Hindlimb muscle (tissue), 1 donor: ENCODE measurements around the gene SEPTIN1. TPM values are rescaled to one million over a fixed set of nuclear protein-coding genes. Genes with fewer than 3 reads are reported as not detected.
"Not testable (repeated sequence)": the region's sequence is repeated elsewhere in the genome, so short reads cannot be mapped to it uniquely, and the experiment has no call there.

Source experiments
- DNase-seq: peaks from one replicate; pipeline ENCODE4 v3.0.0-alpha.2; 2013
- polyA plus RNA-seq: library from polyadenylated mRNA; unstranded; fragments of 120-200 nt; gene quantifications from one replicate; pipeline ENCODE4 v1.2.1, GENCODE V29; 2013; ENCODE audit not compliant: insufficient read length

SEPTIN1 gene
- polyA plus RNA-seq, 1 donor: 3.2 TPM

- no peak for DNase-seq
Measured at GRCh38 chr16:30399435-30400186, 17.2 kb upstream of the SEPTIN1 start.

GRCh38 chr16:30398661-30399434 is 16.5 kb upstream of the SEPTIN1 start:
- no peak for DNase-seq

DNA sequence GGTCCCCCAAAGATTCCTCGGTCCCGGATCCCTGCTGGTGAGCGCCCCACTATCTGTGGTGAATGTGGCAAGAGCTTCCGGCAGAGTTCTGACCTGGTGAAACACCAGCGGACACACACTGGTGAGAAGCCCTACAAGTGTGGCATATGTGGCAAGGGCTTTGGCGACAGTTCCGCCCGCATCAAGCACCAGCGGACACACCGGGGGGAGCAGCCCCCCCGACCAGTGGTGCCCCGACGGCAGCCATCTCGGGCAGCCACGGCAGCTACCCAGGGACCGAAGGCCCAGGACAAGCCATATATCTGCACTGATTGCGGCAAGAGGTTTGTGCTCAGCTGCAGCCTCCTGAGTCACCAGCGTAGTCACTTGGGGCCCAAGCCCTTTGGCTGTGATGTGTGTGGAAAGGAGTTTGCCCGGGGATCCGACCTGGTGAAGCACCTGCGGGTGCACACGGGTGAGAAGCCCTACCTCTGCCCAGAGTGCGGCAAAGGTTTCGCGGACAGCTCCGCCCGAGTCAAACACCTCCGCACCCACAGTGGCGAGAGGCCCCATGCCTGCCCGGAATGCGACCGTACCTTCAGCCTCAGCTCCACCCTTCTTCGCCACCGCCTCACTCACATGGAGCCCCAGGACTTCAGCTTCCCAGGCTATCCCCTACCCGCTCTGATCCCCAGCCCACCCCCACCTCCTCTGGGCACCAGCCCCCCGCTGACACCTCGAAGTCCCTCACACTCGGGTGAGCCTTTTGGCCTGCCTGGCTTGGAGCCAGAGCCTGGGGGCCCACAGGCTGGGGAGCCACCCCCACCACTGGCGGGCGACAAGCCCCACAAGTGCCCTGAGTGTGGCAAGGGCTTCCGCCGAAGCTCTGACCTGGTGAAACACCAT is 15.7 kb upstream of the SEPTIN1 start:
- no peak for DNase-seq

- DNase-seq: no peak
Measured at GRCh38 chr16:30397056-30397455, 14.7 kb upstream of the SEPTIN1 start.

- not testable (repeated sequence) for DNase-seq
Measured at GRCh38 chr16:30396627-30397026, 14.3 kb upstream of the SEPTIN1 start.

GRCh38 chr16:30395992-30396585 is 13.7 kb upstream of the SEPTIN1 start:
- DNase-seq: no peak

GRCh38 chr16:30395155-30395991 is 13.0 kb upstream of the SEPTIN1 start, which contains the start of gene ZNF48:
Gene ZNF48 (plus strand): TSS chr16:30395420. CDS start chr16:30395795, 375 bp downstream.
- peak; percentile 93 for DNase-seq

GRCh38 chr16:30394592-30395154 is 12.3 kb upstream of the SEPTIN1 start:
- DNase-seq: peak; percentile 38

DNA sequence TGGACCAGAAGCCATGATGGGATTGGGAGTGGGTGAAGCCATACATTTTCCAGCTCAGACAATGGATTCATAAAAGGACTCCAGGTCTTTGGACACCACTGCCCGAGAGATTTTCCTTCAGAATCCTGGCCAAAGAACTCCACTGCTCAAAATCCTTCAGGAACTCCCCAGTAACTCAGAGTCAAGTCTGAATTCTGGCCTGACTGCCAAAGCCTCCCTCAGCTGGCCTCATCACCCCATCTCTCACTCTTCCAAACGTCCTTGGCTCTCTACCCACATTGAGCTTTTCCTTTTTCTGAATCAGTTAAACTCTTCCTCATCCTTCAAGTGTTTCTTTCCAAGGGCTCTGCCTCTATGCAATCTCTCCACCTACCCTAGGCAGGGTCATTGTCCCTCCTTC is 1.2 kb upstream of the SEPTIN1 start:
- DNase-seq: peak; percentile 75

DNA sequence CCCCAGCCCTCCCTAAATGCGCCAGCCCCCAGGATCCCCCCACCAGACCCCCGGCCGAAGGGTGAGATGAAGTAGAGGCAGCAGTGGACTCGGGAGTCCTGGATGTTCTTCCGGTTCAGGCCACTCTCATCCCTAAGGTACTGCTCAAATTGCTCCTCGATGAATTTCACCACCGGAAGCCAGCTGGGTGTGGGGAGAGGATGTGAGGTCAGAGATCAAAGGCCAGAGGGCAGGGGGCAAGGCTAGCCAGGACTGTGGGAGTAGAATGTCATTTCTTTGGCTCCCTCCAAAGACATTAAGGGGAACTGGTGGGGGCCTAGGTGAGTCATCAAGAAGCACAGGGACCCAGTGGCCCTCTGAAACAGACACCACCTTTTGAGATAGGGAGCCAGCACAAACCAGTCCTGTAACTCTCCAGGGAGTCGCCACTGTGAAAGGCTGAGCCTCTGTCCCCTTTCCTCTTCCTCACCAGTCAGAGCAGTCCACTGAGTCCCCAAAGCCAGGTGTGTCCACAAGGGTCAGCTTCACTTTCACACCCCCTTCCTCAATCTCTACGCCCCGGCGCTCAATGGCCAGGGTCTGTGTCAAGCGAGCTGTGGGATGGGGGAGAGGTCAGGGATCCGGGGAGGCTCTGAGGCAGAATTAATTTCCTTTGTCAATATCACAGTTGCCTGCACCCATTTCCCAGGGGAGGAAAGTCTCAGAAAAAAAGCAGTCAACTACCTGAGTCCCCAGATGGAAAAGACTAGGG is 895 bp downstream of the SEPTIN1 start:
- no peak for DNase-seq

DNA sequence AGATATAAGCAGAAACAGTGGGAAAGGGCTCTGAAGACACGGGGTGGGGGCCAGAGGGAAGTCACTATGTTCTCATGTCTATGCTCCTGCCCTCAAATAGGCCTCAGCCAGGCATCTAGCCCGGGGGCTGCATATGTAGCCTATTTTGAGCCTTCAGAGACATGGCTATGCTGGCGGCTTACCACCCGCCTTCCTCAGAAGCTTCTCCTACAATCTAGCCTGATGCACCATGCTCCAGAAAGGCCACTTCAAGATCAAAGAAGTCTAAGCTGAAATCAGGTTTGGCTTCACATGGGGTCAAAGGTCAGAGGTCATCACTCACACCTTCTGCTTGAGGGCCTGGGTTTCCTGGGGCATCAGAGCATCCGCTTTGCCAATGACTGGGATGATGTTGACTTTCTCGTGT is 1.6 kb downstream of the SEPTIN1 start:
- no peak for DNase-seq

DNA sequence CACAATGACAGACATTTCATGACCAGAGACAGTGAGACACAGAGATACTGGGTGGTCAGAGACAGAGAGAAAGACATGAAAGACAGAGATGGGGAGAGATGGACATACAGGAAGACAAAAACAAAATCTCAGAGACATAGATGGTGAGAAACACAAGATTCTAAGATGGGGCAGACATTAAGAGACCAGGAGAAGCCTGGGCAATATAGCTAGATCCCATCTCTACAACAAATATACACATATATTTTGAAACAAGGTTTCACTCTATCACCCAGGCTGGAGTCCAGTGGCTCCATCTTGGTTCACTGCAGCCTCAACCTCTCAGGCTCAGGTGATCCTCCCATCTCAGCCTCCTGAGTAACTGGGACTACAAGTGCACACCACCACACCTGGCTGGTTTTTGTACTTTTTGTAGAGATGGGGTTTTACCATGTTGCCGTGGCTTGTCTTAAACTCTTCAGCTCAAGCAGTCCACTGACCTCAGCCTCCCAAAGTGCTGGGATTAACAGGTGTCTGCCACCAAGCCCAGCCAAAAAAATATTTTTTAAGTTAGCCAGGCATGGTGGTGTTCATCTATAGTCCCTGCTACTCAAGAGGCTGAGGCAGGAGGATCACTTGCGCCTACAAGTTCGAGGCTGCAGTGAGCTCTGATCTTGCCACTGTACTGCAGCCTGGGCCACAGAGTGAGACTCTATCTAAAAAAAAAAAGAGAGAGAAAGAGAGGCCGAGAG is 2.1 kb downstream of the SEPTIN1 start:
- DNase-seq: no peak

GRCh38 chr16:30379158-30379783 is 3.1 kb downstream of the SEPTIN1 start:
- no peak for DNase-seq

DNA sequence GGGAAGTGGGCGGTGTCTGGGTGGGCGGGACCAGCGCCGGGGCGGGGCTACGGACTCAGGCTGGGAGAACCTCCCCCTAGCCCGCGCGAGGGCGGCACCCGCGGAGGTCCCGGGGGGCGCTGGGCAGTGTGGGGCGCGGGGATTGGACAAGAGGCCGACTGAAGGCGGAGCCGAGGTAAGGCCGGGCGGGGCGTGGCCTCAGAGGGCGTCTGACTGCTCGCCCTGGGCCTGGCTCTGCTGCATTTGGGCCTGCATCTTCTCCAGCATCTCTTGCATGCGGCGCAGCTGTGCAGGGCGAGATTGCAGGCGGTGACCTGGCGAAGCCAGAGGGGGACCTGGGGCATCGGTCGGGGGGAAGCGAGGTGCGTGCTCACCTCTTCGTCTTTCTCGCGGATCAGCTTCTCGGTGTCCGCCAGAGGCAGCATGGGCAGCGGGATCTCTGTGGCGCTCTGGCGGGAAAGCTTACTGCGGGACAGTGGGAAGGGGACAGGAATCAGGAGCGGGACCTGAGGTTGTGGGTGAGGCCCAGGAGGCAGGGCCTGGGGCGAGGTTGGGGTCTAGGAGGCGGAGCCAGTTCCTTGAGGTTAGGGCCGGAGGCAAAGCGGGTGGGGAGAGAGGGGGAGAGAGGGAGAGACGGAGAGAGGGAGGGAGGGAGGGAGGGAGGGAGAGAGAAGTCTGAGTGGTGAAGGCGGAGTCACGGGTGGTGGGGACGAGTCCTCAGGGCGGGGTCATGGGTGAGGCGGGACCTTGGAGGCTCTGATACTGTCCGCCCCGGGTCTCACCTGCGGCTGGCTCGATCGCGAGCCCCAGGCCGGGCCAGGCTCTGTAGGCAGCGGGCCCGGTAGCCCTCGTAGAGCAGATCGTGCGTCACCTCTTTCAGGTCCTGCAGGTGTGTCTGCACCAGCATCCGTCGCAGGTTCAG is 3.9 kb downstream of the SEPTIN1 start:
- DNase-seq: peak; percentile 99

DNA sequence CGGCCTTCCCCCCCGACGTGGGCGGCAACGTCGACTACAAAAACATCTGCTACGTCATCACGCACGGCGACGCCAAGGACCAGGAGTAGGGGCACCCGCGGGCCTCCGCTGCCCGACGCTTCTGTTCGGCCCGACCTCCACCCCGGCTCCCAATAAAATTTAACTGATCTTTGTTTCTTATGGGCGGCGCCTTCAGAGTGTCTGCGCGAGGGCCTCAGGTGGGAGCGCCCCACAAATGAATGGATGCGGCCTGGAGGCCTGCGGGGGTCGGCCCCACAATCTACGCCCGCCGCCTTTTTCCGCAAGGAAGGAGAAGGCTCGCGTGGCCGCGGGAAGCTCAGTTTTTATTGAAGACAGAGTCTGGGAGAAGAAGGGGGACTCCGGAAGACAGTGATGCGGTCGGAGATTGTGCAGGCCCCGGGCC is 4.5 kb downstream of the SEPTIN1 start:
- peak; percentile 91 for DNase-seq

DNA sequence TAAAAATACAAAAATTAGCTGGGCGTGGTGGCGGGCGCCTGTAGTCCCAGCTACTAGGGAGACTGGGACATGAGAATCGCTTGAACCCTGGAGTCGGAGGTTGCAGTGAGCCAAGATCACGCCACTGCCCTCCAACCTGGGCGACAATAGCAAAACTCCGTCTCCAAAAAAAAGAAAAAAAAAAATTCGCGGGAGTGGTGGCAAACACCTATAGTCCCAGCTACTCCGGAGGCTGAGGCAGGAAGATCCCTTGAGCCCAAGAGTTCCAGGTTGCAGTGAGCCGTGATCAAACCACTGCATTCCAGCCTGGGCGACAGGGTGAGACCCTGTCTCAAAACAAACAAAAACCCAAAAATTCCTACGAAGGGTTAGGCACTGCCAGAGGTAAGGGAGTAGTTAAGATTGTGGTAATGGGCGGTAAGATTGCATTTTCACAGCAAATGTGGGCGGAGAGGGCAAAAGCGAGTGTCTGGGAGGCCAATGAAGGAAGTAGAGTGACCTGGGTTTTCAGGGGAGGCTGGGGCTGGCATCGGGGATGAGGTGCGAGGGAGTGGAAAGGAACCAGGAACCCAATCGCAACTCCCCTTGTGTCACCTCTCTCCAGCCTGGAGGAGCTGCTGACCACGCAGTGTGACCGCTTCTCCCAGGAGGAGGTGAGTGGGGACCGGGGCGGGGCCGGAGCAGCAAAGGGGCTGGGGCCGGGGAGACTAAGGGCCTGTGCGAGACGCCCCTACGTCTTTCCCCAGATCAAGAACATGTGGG is 5.1 kb downstream of the SEPTIN1 start:
- no peak for DNase-seq

GRCh38 chr16:30376461-30376902 is 5.9 kb downstream of the SEPTIN1 start:
- no peak for DNase-seq
